HFFc6 (cell line): ENCODE measurements around the gene F7. TPM values are rescaled to one million over a fixed set of nuclear protein-coding genes. Genes with fewer than 3 reads are reported as not detected.

Experiments
- DNase-seq: peaks from one replicate; pipeline ENCODE4 v3.0.0-alpha.2; 2018
- H3K27ac Mint-ChIP-seq: 2 replicates; pipeline ENCODE4 v1.8.0; 2020; ENCODE audit warnings: mild to moderate bottlenecking, mixed read lengths
- H3K27me3 Mint-ChIP-seq: 2 replicates; pipeline ENCODE4 v1.8.0; 2021; ENCODE audit warnings: mild to moderate bottlenecking, moderate library complexity, mixed read lengths; ENCODE audit not compliant: insufficient read depth
- H3K36me3 Mint-ChIP-seq: 2 replicates; pipeline ENCODE4 v1.8.0; 2021; ENCODE audit warnings: low read depth, mixed read lengths
- H3K4me1 Mint-ChIP-seq: 2 replicates; pipeline ENCODE4 v1.8.0; 2020; ENCODE audit warnings: low read depth, mixed read lengths
- H3K4me3 Mint-ChIP-seq: 2 replicates; pipeline ENCODE4 v1.8.0; 2020; ENCODE audit warnings: mild to moderate bottlenecking, moderate library complexity, mixed read lengths
- H3K9me3 Mint-ChIP-seq: 2 replicates; pipeline ENCODE4 v1.8.0; 2020; ENCODE audit warnings: mild to moderate bottlenecking, mixed read lengths
- CTCF ChIP-seq: fragments of 200-600 bp; sonication (generic); IDR thresholded peaks from 2 replicates; pipeline ENCODE4 v1.5.0; 2021; ENCODE audit warnings: antibody characterized with exemption, mild to moderate bottlenecking
- total RNA-seq, 6 experiments: library from RNA; stranded (reverse); fragmentation: NEBNext Ultra II Directional; extraction: Animal tissue kit (Norgen Biotek cat#: 25700); gene quantifications; 2 replicates in 1 of 6; 3 replicates in 5 of 6; pipeline ENCODE4 v1.2.3, GENCODE V29; 2021

F7 gene
- total RNA-seq, 6 experiments from 2014 or later: not detected

DNA sequence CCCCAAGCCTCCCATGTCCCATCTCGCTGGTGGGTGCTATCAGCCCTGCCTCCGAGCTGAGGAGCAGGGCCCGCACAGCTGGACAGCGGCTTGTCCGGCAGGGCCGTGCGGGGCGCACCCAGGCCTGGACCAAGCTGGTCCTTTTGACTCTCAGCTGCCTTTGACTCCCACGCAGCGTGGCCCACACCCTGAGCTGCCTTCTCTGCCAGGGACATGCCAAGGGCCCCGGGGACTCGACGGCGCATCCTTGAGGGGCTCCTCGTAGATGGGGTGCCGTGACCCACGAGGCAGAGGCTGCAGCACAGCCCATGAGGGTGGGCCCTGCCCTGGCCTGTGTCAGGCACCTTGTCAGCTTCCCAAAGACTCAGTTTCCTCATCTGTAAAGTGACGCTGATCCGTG is 38.8 kb upstream of the F7 start:
- Mint-ChIP-seq H3K9me3 (no peaks in the 10 kb centered on the region; the same call in 1 of the 2 replicates), H3K27me3 (peaks cover 15% of the 10 kb centered on the region), H3K4me1 (peaks cover 7% of the 10 kb centered on the region), H3K36me3 (no peaks in the 10 kb centered on the region), H3K4me3 (no peak overlapping the region), H3K27ac (no peak overlapping the region)
- no peak for DNase-seq
- TF ChIP-seq CTCF: no peak

GRCh38 chr13:113069861-113070805 is 35.5 kb upstream of the F7 start:
- DNase-seq: no peak
- H3K27ac Mint-ChIP-seq: no peak overlapping the region

DNA sequence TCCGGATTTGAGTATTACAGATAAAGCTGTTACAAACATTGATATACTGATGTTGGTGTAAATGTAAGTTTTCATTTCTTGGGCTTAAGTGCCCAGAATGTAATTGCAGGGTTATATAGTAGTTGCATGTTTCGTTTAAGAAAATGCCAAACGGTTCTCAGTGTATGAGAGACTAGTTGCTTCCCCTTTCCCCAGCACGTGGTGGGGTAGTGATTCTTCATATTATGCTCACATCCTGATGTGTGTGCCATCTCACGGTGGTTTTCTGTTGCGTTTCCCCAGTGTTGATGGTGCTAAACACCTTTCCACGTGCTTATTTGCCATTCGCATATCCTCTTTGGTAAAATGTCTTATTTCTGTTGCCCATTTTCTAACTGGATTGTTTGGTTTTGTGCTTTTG is 34.7 kb upstream of the F7 start:
- Mint-ChIP-seq H3K27ac (no peak overlapping the region), H3K27me3 (peaks cover 9% of the 10 kb centered on the region), H3K36me3 (no peaks in the 10 kb centered on the region), H3K4me3 (no peak overlapping the region), H3K4me1 (no peaks in the 10 kb centered on the region), H3K9me3 (no peaks in the 10 kb centered on the region)
- DNase-seq: no peak
- no peak for TF ChIP-seq CTCF

More at GRCh38 chr13:113069861-113070805, 35.5 kb upstream of the F7 start:
- Mint-ChIP-seq H3K4me1 (no peaks in the 10 kb centered on the region), H3K4me3 (no peak overlapping the region), H3K36me3 (no peaks in the 10 kb centered on the region), H3K27me3 (peaks cover 13% of the 10 kb centered on the region), H3K9me3 (no peaks in the 10 kb centered on the region)
- TF ChIP-seq CTCF: no peak

GRCh38 chr13:113072376-113072775 is 33.2 kb upstream of the F7 start:
- no peak for TF ChIP-seq CTCF
- Mint-ChIP-seq H3K27ac (no peak overlapping the region), H3K27me3 (peaks cover 3% of the 10 kb centered on the region), H3K4me3 (no peak overlapping the region), H3K36me3 (no peaks in the 10 kb centered on the region), H3K4me1 (no peaks in the 10 kb centered on the region), H3K9me3 (no peaks in the 10 kb centered on the region)
- DNase-seq: no peak

DNA sequence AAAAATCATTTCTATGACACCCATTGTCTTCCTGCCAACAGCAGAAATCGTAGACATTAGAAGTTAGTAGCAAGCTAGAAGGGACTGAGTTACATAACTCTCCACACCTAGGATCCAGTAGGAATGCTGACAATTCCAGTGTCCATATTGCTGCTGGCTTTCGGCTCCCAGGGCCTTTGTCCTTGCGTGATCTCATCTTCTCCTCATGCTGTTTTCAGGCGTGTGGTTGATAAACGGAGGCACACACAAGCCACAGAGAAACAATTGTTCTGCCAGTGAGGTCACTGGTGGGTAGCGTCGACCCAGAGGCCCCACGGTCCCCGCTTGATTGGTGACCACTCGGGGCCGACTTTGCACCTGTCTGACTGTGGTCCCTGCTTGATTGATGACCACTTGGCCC is 31.6 kb upstream of the F7 start:
- no peak for DNase-seq
- no peak overlapping the region for H3K27ac Mint-ChIP-seq
- H3K36me3 Mint-ChIP-seq: no peaks in the 10 kb centered on the region
- H3K27me3 Mint-ChIP-seq: peaks cover 8% of the 10 kb centered on the region
- no peak for TF ChIP-seq CTCF
- no peaks in the 10 kb centered on the region for H3K9me3 Mint-ChIP-seq
- no peaks in the 10 kb centered on the region for H3K4me1 Mint-ChIP-seq
- no peak overlapping the region for H3K4me3 Mint-ChIP-seq
